Measurements from ENCODE around the gene PCDH1.

GRCh38 chr5:141810702-141811101, 67.5 kb downstream of the PCDH1 start:
- no peak for TF ChIP-seq CTCF (conservative IDR thresholded peaks at IDR 0.05; ENCODE audit: low read depth, low read length)
- no peak for TF ChIP-seq EZH2 (IDR thresholded peaks at IDR 0.05; ENCODE audit: borderline replicate concordance, low read depth, low read length, poor library complexity, severe bottlenecking)

Data from A673 (cell line).